Coronary artery (tissue), 2 donors: ENCODE results near the gene TMEM62.

Experiments used
- DNase-seq: peaks from one replicate; pipeline ENCODE4 v3.0.0-alpha.2; 2017; ENCODE audit warnings: low spot score
- H3K27ac ChIP-seq, 2 donors: fragments of 200-600 bp; sonication (generic); one replicate each; pipeline ENCODE4 v1.5.1; 2016 to 2019
- H3K4me3 ChIP-seq: fragments of 200-600 bp; sonication (generic); 2 replicates; pipeline ENCODE4 v1.5.1; 2016; ENCODE audit warnings: mild to moderate bottlenecking, moderate library complexity
- TF ChIP-seq, protein P1 (sequence below): fragments of 200-600 bp; sonication (generic); IDR thresholded peaks from one replicate; pipeline ENCODE4 v1.5.1; 2019; ENCODE audit warnings: antibody characterized with exemption

The TMEM62 gene

DNA sequence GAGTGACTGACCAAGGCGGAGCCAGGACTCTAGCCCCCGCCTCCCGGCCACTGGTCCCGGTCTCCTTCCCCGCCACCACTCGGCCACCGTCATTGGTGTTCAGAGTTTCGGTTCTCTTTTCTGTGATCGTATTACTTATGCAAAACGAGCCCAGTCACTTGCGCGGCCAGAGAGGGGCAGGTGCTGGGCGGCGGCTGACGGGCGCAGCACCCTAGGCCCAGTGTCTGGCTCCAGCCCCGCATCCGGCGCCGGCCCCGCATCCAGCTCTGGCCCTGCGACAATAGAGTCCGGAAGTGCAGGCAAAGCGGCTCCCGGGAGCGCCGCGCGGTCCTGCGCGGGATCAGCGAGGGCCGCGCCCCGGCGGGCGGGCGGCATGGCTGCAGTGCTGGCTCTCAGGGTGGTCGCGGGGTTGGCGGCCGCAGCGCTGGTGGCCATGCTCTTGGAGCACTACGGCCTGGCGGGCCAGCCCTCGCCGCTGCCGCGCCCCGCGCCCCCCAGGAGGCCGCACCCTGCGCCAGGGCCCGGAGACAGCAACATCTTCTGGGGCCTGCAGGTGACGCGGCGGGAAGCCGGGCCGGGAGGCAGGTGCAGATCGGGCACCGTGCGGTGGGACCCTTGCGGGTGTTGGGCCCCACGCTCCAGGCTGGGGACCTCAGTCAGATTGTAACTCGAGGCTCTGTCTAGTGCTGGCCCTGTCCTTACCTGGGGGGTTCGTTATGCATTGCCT lies at the start of gene TMEM62:
TMEM62 (plus strand) TSS at position 157 of the 727 bp plus-strand sequence; CDS start at position 374, 217 bp downstream.
- peak within 1 kb of the TSS; percentile 94 for H3K4me3 ChIP-seq
- TF ChIP-seq, protein P1, sequence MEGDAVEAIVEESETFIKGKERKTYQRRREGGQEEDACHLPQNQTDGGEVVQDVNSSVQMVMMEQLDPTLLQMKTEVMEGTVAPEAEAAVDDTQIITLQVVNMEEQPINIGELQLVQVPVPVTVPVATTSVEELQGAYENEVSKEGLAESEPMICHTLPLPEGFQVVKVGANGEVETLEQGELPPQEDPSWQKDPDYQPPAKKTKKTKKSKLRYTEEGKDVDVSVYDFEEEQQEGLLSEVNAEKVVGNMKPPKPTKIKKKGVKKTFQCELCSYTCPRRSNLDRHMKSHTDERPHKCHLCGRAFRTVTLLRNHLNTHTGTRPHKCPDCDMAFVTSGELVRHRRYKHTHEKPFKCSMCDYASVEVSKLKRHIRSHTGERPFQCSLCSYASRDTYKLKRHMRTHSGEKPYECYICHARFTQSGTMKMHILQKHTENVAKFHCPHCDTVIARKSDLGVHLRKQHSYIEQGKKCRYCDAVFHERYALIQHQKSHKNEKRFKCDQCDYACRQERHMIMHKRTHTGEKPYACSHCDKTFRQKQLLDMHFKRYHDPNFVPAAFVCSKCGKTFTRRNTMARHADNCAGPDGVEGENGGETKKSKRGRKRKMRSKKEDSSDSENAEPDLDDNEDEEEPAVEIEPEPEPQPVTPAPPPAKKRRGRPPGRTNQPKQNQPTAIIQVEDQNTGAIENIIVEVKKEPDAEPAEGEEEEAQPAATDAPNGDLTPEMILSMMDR, result no peak
- peak; percentile 85 for DNase-seq
- peak within 1 kb of the TSS; percentile 82 to 92 for H3K27ac ChIP-seq

DNA sequence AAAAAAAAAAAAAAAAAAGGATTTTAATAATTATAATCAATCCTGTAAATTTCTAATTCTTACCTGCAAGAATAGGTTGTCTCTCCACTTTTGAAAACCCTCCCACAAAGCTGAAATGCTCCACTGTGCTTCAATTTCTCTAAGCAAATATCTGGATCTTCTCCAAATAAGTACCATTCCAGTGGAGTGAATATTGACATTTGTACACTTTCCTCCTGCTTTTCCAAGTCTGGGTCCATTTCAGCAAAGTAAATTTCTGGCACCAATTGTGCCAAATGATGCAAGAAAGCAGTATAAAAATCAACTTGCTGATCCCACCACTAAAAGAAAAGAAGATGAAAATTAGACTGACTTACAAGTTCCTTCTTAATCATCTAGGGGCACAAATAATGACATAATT lies 47.5 kb upstream of the TMEM62 start:
- Histone ChIP-seq H3K27ac (no peak overlapping the region), H3K4me3 (no peak overlapping the region)
- TF ChIP-seq, protein P1, result no peak
- no peak for DNase-seq

DNA sequence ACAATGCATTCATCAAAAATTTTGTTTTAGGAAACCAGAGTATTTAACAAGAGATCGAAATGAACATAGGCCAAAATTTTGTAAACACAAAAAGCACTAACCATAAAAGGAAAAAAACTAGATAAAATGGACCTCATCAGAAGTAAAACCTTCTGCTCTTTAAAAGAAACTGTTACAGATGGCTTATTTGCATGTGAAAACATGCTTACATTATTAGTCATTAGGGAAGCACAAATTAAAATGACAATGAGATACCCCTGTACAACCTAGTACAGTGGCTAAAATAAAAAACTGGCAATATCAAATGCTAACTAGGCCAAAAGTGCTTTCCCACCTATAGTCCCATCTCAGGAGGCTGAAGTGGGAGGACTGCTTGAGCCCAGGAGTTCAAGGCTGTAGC lies 46.8 kb upstream of the TMEM62 start:
- TF ChIP-seq, protein P1, result no peak
- H3K4me3 ChIP-seq, result no peak overlapping the region
- no peak overlapping the region for H3K27ac ChIP-seq
- DNase-seq, result no peak

DNA sequence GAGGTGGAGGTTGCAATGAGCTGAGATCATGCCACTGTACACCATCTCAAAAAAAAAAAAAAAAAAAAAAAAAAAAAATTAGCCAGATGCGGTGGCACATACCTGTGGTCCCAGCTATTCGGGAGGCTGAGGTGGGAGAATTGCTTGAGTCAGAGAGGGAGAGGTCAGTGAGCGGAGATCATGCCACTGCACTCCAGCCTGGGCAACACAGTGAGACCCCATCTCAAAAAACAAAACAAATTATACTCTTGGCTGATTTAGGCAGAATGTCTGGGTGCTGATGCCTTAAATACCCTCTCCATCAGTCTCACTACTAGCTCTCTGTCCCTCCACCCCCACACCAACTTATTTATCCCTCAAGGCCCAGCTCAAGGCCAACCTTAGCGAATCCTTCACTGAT lies 41.5 kb upstream of the TMEM62 start:
- H3K4me3 ChIP-seq, result no peak overlapping the region
- no peak for DNase-seq
- TF ChIP-seq, protein P1, result no peak
- no peak overlapping the region for H3K27ac ChIP-seq

DNA sequence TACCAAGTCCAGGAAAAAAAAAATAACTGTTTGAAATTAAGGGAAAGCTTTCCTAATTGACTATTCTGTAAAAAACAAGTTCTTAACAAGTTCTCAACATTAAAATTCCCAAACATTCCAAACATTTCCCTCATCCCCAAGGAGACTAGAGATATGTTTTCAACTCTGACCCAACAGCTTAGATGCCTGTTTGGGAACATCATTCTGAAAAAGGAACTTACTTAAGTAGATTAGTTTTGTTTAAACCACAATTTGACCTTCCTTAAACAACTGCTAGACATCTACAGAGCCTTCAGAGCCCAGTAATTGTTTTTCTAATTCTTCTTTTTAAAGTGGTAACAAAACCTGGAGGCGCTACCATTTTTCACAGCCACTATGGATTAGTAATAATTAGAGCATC lies 40.4 kb upstream of the TMEM62 start:
- Histone ChIP-seq H3K4me3 (no peak overlapping the region), H3K27ac (peak overlapping the region in 1 of 2 donors; percentile 26)
- TF ChIP-seq, protein P1, result no peak
- no peak for DNase-seq

DNA sequence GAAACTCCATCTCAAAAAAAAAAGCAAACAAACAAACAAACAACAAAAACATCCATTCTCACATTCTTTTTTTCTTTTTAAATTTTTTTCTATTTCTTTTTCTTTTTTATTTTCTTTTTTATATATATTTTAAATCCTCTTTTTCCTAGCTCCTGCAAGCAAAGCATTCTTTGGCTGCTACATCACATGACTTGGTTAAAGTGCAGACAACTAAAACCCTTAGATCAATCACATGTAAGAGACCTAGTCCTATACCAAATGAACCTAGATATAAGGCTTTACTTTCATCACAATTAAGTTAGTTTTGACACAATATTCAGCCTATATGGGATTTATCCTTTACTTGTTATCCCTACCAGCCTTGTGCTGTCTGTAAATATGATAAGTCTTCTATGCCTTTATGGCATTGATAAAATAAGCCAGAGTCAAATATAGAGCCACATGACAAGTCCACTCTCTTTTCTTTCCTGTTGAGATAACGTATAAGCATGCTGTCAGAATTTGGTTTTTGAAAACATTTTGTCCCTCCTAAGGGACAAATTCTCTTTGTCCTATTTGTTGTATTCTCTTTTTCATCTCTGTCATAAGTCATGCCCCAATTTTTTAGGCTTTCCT lies 38.9 kb upstream of the TMEM62 start:
- no peak for DNase-seq
- Histone ChIP-seq H3K4me3 (no peak overlapping the region), H3K27ac (no peak overlapping the region)
- TF ChIP-seq, protein P1, result no peak

DNA sequence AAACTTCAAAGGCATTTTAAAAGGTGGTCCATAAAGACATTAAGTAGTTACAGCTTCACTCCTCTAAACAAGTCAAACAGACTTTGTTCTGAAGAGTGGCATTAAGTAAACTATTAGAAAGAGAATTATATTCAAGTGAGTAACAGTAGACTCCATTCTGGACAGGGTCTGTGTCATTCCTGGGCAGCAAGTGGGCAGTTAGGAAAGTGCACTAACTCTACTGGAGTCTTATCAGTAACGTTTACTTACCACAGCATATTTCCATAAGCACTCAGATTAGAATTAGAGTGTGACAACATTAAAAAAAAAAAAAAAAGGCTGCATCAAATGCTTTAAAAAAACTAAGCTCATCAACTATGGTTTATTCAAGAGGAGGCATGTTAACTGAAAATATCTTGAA lies 38.1 kb upstream of the TMEM62 start:
- H3K27ac ChIP-seq, result no peak overlapping the region
- H3K4me3 ChIP-seq, result no peak overlapping the region
- TF ChIP-seq, protein P1, result no peak
- no peak for DNase-seq
